Measurements from ENCODE around the gene SURF4.

The SURF4 gene

DNA sequence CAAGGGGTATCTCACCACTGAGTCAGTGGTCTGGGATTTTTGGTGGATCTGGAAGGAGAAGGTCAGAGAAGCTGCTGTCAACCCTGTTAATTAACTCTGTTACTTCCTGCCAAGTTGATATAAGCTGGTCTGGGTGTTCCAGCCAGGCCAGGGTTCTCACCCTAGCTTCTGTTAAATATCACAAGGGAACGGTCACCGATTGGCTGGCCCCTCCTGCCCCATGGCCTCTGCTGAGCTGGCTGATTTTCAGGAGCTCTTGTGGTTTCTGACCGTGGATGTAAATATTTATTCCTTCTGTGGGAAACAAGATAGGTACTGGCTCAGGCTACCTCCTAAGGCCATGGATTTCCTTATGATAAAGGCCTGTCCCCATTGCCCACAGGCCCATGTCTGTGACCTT is 47.4 kb upstream of the SURF4 start:
- TF ChIP-seq EZH2 (optimal IDR thresholded peaks at IDR 0.05; ENCODE audit: low read depth, low read length) (no peak), EZH2phosphoT487 (IDR thresholded peaks at IDR 0.05; ENCODE audit: low read length) (no peak)
- TF ChIP-seq, protein P1, sequence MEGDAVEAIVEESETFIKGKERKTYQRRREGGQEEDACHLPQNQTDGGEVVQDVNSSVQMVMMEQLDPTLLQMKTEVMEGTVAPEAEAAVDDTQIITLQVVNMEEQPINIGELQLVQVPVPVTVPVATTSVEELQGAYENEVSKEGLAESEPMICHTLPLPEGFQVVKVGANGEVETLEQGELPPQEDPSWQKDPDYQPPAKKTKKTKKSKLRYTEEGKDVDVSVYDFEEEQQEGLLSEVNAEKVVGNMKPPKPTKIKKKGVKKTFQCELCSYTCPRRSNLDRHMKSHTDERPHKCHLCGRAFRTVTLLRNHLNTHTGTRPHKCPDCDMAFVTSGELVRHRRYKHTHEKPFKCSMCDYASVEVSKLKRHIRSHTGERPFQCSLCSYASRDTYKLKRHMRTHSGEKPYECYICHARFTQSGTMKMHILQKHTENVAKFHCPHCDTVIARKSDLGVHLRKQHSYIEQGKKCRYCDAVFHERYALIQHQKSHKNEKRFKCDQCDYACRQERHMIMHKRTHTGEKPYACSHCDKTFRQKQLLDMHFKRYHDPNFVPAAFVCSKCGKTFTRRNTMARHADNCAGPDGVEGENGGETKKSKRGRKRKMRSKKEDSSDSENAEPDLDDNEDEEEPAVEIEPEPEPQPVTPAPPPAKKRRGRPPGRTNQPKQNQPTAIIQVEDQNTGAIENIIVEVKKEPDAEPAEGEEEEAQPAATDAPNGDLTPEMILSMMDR (IDR thresholded peaks at IDR 0.05; ENCODE audit: low read length), result no peak

GRCh38 chr9:133421615-133422542 is 46.0 kb upstream of the SURF4 start, which contains the start of gene ADAMTS13:
Gene ADAMTS13 (plus strand): TSS chr9:133422367. CDS start chr9:133422444, 77 bp downstream.
- Histone ChIP-seq H3K27me3 (replicated peaks; ENCODE audit: insufficient read depth, low read length) (peaks cover 42% of the 10 kb centered on the region), H3K36me3 (replicated peaks; ENCODE audit: insufficient read depth, low read length) (no peaks in the 10 kb centered on the region), H3K9me2 (replicated peaks; ENCODE audit: insufficient read depth, low read length) (no peaks in the 10 kb centered on the region), H3K4me1 (ENCODE audit: low read length) (0 out of 2 replicates have a peak, but pooled peaks cover 4% of the 10 kb centered on the region), H3K4me2 (ENCODE audit: low read depth, low read length) (no peak within 1 kb of the TSS), H3K27ac (ENCODE audit: low read length) (no peak within 1 kb of the TSS), H3K9me3 (replicated peaks; ENCODE audit: insufficient read depth, low read length) (no peaks in the 10 kb centered on the region), H4K20me1 (ENCODE audit: insufficient read depth, low read length) (no peaks in the 10 kb centered on the region), H3K79me2 (ENCODE audit: low read length) (peaks cover 10% of the 10 kb centered on the region), H3F3A (ENCODE audit: insufficient read depth, low read length) (0 out of 2 replicates have a peak, but pooled peaks cover 3% of the 10 kb centered on the region), H2AFZ (ENCODE audit: low read length) (no peak within 1 kb of the TSS), H3K9ac (ENCODE audit: low read length) (no peak within 1 kb of the TSS), H3K4me3 (ENCODE audit: low read length) (no peak within 1 kb of the TSS)
- DNase-seq, result no peak
- TF ChIP-seq EZH2 (optimal IDR thresholded peaks at IDR 0.05; ENCODE audit: low read depth, low read length) (no peak), EZH2phosphoT487 (IDR thresholded peaks at IDR 0.05; ENCODE audit: low read length) (no peak)
- TF ChIP-seq, protein P1 (IDR thresholded peaks at IDR 0.05; ENCODE audit: low read length), result no peak

More for the DNA sequence above, 47.4 kb upstream of the SURF4 start:
- Histone ChIP-seq H3K79me2 (ENCODE audit: low read length) (no peaks in the 10 kb centered on the region), H3K9me3 (replicated peaks; ENCODE audit: insufficient read depth, low read length) (no peaks in the 10 kb centered on the region), H3K27me3 (replicated peaks; ENCODE audit: insufficient read depth, low read length) (peaks cover 55% of the 10 kb centered on the region), H3K27ac (ENCODE audit: low read length) (no peak overlapping the region), H2AFZ (ENCODE audit: low read length) (no peak overlapping the region), H3K36me3 (replicated peaks; ENCODE audit: insufficient read depth, low read length) (no peaks in the 10 kb centered on the region), H4K20me1 (ENCODE audit: insufficient read depth, low read length) (no peaks in the 10 kb centered on the region), H3K4me1 (ENCODE audit: low read length) (0 out of 2 replicates have a peak, but pooled peaks cover 4% of the 10 kb centered on the region), H3K4me2 (ENCODE audit: low read depth, low read length) (no peak overlapping the region), H3K4me3 (ENCODE audit: low read length) (no peak overlapping the region), H3K9me2 (replicated peaks; ENCODE audit: insufficient read depth, low read length) (no peaks in the 10 kb centered on the region), H3K9ac (ENCODE audit: low read length) (no peak overlapping the region), H3F3A (ENCODE audit: insufficient read depth, low read length) (0 out of 2 replicates have a peak, but pooled peaks cover 3% of the 10 kb centered on the region)
- no peak for DNase-seq

DNA sequence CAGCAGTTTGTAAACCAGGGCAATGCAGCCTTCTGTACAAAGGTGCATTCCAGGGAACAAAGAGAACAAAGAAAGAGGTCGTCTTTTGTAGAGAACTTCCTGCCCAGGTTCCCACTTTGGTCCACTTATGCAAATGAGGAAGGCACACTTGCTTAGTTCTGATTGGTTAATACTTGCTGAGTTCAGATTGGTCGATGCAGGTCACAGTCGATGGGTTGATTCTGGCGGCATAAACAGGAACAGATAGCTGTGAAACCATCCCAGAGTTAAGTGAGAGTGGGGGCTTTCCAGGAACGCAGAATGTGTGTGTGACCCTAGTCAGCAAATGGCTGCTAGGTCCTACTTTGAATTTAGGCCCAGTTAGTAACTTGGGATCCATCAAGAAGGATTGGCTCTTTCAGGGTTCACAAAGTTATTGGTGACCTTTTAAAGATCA is 44.5 kb upstream of the SURF4 start:
- Histone ChIP-seq H3K4me2 (ENCODE audit: low read depth, low read length) (no peak overlapping the region), H3K4me3 (ENCODE audit: low read length) (no peak overlapping the region), H3K9me3 (replicated peaks; ENCODE audit: insufficient read depth, low read length) (no peaks in the 10 kb centered on the region), H3K36me3 (replicated peaks; ENCODE audit: insufficient read depth, low read length) (no peaks in the 10 kb centered on the region; the same call in 1 of the 2 replicates), H3K27ac (ENCODE audit: low read length) (no peak overlapping the region), H2AFZ (ENCODE audit: low read length) (no peak overlapping the region), H3K4me1 (ENCODE audit: low read length) (peaks cover 12% of the 10 kb centered on the region; the same call in 1 of the 2 replicates), H3K9ac (ENCODE audit: low read length) (no peak overlapping the region), H3K9me2 (replicated peaks; ENCODE audit: insufficient read depth, low read length) (no peaks in the 10 kb centered on the region), H4K20me1 (ENCODE audit: insufficient read depth, low read length) (no peaks in the 10 kb centered on the region), H3K79me2 (ENCODE audit: low read length) (peaks cover 24% of the 10 kb centered on the region), H3K27me3 (replicated peaks; ENCODE audit: insufficient read depth, low read length) (peaks cover 27% of the 10 kb centered on the region), H3F3A (ENCODE audit: insufficient read depth, low read length) (0 out of 2 replicates have a peak, but pooled peaks cover 3% of the 10 kb centered on the region)
- TF ChIP-seq EZH2phosphoT487 (IDR thresholded peaks at IDR 0.05; ENCODE audit: low read length) (no peak), EZH2 (optimal IDR thresholded peaks at IDR 0.05; ENCODE audit: low read depth, low read length) (no peak)
- TF ChIP-seq, protein P1 (IDR thresholded peaks at IDR 0.05; ENCODE audit: low read length), result no peak
- peak; percentile 49 for DNase-seq

Data from MM.1S (cell line).